Measurements from ENCODE around the gene TBX2.

- TF ChIP-seq, protein P1, sequence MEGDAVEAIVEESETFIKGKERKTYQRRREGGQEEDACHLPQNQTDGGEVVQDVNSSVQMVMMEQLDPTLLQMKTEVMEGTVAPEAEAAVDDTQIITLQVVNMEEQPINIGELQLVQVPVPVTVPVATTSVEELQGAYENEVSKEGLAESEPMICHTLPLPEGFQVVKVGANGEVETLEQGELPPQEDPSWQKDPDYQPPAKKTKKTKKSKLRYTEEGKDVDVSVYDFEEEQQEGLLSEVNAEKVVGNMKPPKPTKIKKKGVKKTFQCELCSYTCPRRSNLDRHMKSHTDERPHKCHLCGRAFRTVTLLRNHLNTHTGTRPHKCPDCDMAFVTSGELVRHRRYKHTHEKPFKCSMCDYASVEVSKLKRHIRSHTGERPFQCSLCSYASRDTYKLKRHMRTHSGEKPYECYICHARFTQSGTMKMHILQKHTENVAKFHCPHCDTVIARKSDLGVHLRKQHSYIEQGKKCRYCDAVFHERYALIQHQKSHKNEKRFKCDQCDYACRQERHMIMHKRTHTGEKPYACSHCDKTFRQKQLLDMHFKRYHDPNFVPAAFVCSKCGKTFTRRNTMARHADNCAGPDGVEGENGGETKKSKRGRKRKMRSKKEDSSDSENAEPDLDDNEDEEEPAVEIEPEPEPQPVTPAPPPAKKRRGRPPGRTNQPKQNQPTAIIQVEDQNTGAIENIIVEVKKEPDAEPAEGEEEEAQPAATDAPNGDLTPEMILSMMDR (IDR thresholded peaks at IDR 0.05): no peak
- TF ChIP-seq POLR2A (IDR thresholded peaks at IDR 0.05) (no peak), POLR2AphosphoS5 (IDR thresholded peaks at IDR 0.05; ENCODE audit: insufficient read depth in 1 of 2, low read depth in 1 of 2) (no peak)
These were observed 8.8 kb downstream of the TBX2 start for GRCh38 chr17:61408151-61409041.
